ENCODE measurements around the gene CEP104.
"Not testable (repeated sequence)": the region's sequence is repeated elsewhere in the genome, so short reads cannot be mapped to it uniquely, and the experiment has no call there.

CEP104 gene

GRCh38 chr1:3825356-3825755 is 31.7 kb downstream of the CEP104 start:
- DNase-seq (ENCODE audit: low read depth, low spot score): no peak

DNA sequence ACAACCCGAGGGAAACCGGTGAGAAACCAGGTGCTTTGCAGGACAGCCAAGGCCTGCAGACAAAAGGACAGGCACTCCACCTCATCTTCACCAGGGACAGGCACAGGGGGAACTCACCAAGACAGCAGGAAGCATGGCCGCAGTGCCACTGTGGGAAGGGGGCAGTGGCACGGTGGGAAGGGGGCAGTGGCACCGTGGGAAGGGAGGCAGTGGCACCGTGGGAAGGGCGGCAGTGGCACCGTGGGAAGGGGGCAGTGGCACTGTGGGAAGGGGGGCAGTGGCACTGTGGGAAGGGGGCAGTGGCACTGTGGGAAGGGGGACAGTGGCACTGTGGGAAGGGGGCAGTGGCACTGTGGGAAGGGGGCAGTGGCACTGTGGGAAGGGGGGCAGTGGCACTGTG is 32.4 kb downstream of the CEP104 start:
- no peak for DNase-seq (ENCODE audit: low read depth, low spot score)

GRCh38 chr1:3822421-3822820 is 34.6 kb downstream of the CEP104 start:
- DNase-seq (ENCODE audit: low read depth, low spot score): no peak

- no peak for DNase-seq (ENCODE audit: low read depth, low spot score)
Observed at GRCh38 chr1:3821908-3822307, 35.1 kb downstream of the CEP104 start.

DNA sequence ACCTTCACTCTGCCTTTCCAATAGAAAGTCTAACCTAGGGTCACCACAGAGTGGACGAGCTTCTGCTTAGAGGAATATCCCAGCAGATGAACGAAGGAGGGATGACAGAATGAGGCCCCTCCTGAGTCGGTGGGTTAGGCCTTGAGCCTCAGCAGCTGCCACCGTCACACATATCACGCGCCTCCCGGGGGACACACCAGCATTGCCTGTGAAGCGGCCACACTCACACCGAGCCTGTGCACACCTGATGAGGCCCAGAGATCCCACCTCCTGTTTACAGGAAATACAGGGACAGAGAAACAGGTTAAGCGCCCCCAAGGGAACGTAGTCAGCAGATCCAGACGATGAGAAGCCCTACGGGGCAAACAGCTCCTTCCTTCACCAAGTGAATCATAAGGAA is 35.6 kb downstream of the CEP104 start:
- DNase-seq (ENCODE audit: low read depth, low spot score): no peak

DNA sequence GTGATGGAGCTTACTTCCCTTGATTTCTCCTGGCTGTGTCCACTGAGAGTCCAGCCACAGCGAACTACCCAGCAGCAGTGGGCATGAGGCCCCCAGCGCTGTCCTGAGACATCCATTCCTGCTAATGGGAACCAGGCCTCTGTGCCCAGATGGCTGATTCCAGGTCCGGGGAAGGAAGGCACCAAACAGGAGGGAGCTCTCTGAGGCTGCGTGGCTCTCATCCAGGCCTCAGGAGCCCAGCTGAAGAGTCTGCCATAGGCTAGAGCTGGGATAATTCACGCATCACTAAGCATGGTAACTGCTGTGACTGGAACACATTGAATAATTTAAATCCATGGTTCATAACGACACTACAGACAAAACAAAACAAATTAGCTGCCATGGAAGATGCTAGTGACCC is 36.0 kb downstream of the CEP104 start:
- no peak for DNase-seq (ENCODE audit: low read depth, low spot score)

GRCh38 chr1:3820316-3820715 is 36.7 kb downstream of the CEP104 start:
- DNase-seq (ENCODE audit: low read depth, low spot score): no peak

GRCh38 chr1:3819771-3820200 is 37.2 kb downstream of the CEP104 start:
- no peak for DNase-seq (ENCODE audit: low read depth, low spot score)

- no peak for DNase-seq (ENCODE audit: low read depth, low spot score)
Observed at GRCh38 chr1:3817821-3818597, 39.0 kb downstream of the CEP104 start.

DNA sequence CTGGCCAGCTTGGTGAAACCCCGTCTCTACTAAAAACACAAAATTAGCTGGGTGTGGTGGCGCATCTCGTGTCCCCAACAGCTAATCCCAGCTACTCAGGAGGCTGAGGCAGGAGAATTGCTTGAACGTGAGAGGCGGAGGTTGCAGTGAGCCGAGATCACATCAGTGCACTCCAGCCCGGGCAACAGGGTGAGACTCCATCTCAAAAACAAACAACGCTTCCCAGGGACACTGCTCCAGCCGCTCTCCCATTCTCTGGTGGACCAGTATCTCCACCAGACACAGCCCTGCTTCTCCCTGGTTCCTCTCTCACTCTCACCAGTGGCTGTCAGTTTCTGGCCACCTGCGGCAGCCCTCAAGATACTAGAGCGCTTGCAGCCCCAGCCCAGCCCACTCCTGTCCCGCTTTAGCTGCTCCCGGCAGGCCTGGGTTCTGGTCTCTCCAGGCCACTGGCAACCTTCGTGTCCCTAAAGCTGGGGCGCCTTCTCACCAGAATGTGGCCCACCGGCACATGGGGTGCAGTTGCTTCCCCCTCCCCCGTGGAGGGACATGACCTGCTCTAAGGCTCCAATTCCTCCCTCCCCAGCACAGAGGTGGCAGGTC is 39.8 kb downstream of the CEP104 start:
- no peak for DNase-seq (ENCODE audit: low read depth, low spot score)

- no peak for DNase-seq (ENCODE audit: low read depth, low spot score)
Observed at GRCh38 chr1:3816331-3817137, 40.5 kb downstream of the CEP104 start.

DNA sequence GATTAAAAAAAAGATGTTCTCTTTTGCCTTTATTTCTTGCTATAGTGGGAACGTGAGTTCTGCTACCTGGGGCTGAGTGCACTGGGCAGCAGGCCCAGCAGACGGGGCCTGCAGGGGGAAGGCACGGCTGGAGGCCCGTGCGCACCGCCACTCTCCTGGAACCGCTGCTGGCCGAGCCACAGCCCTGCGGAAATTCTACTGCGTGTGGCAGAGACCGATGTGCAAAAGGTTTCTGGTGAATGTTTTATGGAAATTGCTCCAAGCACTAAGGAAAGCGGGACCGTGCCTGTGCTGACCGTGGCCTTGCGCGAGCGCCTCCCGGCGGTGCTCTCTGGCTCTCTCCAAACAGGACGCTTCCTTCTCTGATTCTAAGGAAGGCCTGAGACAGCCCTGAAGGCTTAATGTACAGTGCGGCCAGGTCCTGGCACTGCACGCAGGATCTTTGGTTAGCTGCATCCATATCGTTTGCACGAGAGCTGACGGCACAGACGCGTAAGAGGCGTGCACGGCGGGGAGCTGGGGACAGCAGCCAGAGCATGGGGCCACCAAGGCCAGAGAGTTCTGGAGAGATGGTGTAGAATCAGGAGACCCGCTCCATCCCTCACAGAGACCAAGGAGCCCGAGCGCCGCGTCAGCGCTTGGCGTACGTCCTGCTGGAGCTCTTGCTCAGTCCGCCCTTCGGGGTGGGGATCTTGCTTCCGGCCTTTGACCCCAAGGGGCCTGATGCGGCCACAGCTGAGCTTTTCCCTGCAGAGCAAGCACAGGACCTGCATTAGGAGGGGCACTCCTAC is 42.0 kb downstream of the CEP104 start:
- DNase-seq (ENCODE audit: low read depth, low spot score): no peak

GRCh38 chr1:3814065-3814464 is 42.9 kb downstream of the CEP104 start:
- DNase-seq (ENCODE audit: low read depth, low spot score): no peak

GRCh38 chr1:3811595-3811911 is 45.5 kb downstream of the CEP104 start:
- DNase-seq (ENCODE audit: low read depth, low spot score): no peak

DNA sequence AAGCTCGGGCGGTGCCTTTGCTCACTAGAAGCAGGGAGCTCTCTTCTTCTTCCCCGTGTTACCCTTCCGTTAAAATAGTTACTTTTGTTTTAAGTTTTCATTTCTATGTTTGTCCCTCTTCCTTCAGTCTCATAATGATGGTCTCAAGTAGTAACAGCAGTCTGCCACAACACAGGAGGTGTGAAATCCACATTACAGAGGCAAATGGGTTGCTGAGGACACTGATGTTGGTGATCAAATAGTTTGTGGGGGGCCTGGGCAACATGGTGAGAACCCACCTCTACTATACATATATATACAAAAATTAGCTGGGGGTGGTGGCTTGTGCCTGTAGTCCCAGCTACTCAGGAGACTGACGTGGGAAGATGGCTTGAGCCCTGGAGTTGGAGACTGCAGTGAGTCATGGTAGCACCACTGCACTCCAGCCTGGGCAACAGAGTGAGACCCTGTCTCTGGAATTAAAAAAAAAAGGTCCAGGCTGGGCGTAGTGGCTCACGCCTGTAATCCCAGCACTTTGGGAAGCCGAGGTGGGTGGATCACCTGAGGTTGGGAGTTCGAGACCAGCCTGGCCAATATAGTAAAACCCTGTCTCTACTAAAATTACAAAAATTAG is 46.8 kb downstream of the CEP104 start:
- DNase-seq (ENCODE audit: low read depth, low spot score): not testable (repeated sequence)

GRCh38 chr1:3809680-3810079 is 47.3 kb downstream of the CEP104 start:
- DNase-seq (ENCODE audit: low read depth, low spot score): no peak

GRCh38 chr1:3807769-3808168 is 49.2 kb downstream of the CEP104 start:
- no peak for DNase-seq (ENCODE audit: low read depth, low spot score)

GRCh38 chr1:3805038-3805437 is 52.0 kb downstream of the CEP104 start:
- DNase-seq (ENCODE audit: low read depth, low spot score): no peak

DNA sequence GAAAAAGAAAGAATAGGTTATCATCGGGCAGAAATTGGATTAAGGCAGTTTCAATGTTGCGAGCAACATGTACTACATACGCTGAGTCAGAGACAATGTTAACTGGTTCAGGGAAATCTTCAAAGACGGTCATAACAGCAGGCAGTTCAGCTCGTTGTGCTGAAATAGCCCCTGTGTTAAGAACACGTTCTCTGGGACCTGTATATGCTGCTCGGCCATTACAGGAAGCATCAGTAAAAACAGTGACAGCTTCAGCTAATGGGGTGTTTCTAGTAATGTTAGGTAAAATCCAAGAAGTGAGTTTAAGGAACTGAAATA is 52.4 kb downstream of the CEP104 start:
- DNase-seq (ENCODE audit: low read depth, low spot score): not testable (repeated sequence)

DNA sequence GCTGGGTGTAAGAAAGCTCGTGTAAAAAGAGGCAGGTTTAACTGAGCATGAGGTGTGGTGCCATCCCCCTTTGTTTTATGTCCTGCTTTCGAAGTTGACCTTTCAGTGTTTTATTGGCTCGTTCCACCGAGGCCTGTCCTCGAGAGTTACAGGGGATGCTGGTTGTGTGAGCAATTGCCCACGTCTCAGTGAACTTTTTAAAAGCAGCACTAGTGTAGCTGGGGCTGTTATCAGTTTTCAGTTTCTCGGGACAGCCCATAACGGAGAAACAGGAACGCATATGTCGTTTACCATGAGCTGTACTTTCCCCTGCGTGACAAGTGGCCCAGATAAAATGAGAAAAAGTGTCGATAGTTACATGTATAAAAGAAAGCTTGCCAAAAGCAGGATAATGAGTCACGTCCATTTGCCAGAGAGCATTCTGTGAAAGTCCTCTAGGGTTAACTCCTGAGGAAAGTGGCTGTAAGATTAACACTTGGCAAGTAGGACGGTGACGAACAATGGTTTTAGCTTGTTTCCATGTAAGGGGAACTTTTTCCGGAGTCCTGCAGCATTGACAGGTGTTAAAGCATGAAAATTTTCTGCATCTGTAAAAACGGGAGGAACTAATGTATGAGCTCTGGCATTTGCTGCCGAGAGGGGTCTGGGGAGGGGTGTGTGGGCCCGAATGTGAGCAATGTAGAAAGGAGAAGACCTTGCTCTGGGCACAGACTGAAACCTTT is 52.9 kb downstream of the CEP104 start:
- DNase-seq (ENCODE audit: low read depth, low spot score): no peak

- DNase-seq (ENCODE audit: low read depth, low spot score): not testable (repeated sequence)
Observed at GRCh38 chr1:3800795-3801194, 56.2 kb downstream of the CEP104 start.

Data from activated CD4-positive, CD25-positive, alpha-beta regulatory T cell treated with anti-CD3 and anti-CD28 coated beads, Interleukin-2, amount 50 U/mL, for 16 hours (primary cell).